ENCODE results near the gene PUM2.

The PUM2 gene

GRCh38 chr2:20362701-20363435 lies 12.2 kb upstream of the PUM2 start:
- CTCF ChIA-PET, result no interaction called here

GRCh38 chr2:20361893-20362292 lies 11.2 kb upstream of the PUM2 start:
- ChIA-PET POLR2A (ENCODE audit: low non-redundant PET) (no interaction called here), CTCF (interaction anchor here (0.6 kb wide), 1 partner anchor 238 kb away, joined by 3 read pairs; no protein-coding TSS in a partner anchor)
- no peak for DNase-seq (ENCODE audit: low spot score)

More at GRCh38 chr2:20362701-20363435, 12.2 kb upstream of the PUM2 start:
- DNase-seq (ENCODE audit: low spot score), result no peak
- POLR2A ChIA-PET (ENCODE audit: low non-redundant PET), result no interaction called here
- H3K27ac ChIP-seq, result no peak overlapping the region
- TF ChIP-seq CTCF (conservative IDR thresholded peaks at IDR 0.05; ENCODE audit: low read depth), result no peak

GRCh38 chr2:20359096-20359495 lies 8.5 kb upstream of the PUM2 start:
- CTCF ChIA-PET, result no interaction called here
- no peak for TF ChIP-seq CTCF (conservative IDR thresholded peaks at IDR 0.05; ENCODE audit: low read depth)
- POLR2A ChIA-PET (ENCODE audit: low non-redundant PET), result no interaction called here
- no peak overlapping the region for H3K27ac ChIP-seq
- no peak for DNase-seq (ENCODE audit: low spot score)

More at GRCh38 chr2:20361893-20362292, 11.2 kb upstream of the PUM2 start:
- no peak for TF ChIP-seq CTCF (conservative IDR thresholded peaks at IDR 0.05; ENCODE audit: low read depth)
- H3K27ac ChIP-seq, result no peak overlapping the region

- CTCF ChIA-PET, result interaction anchor here (1.6 kb wide), 1 partner anchor 15 kb away, joined by 3 read pairs; no protein-coding TSS in a partner anchor
- no peak for TF ChIP-seq CTCF (conservative IDR thresholded peaks at IDR 0.05; ENCODE audit: low read depth)
- no peak overlapping the region for H3K27ac ChIP-seq
- POLR2A ChIA-PET (ENCODE audit: low non-redundant PET), result no interaction called here
- DNase-seq (ENCODE audit: low spot score), result no peak
These were observed 7.2 kb upstream of the PUM2 start for GRCh38 chr2:20357638-20358389.

GRCh38 chr2:20356042-20356441 lies 5.4 kb upstream of the PUM2 start:
- peak overlapping the region; percentile 90 for H3K27ac ChIP-seq
- no peak for TF ChIP-seq CTCF (conservative IDR thresholded peaks at IDR 0.05; ENCODE audit: low read depth)
- ChIA-PET POLR2A (ENCODE audit: low non-redundant PET) (no interaction called here), CTCF (no interaction called here)
- peak; percentile 69 for DNase-seq (ENCODE audit: low spot score)

- no peak for DNase-seq (ENCODE audit: low spot score)
- H3K27ac ChIP-seq, result peak overlapping the region; percentile 69
- ChIA-PET CTCF (no interaction called here), POLR2A (ENCODE audit: low non-redundant PET) (no interaction called here)
- TF ChIP-seq CTCF (conservative IDR thresholded peaks at IDR 0.05; ENCODE audit: low read depth), result no peak
These were observed 4.5 kb upstream of the PUM2 start for GRCh38 chr2:20355131-20355530.
